Measurements from ENCODE around the gene VAV3. TPM values are rescaled to one million over a fixed set of nuclear protein-coding genes. Genes with fewer than 3 reads are reported as not detected.

VAV3 gene
- total RNA-seq, 1 donor from 2014 or later, result 12.3 TPM

DNA sequence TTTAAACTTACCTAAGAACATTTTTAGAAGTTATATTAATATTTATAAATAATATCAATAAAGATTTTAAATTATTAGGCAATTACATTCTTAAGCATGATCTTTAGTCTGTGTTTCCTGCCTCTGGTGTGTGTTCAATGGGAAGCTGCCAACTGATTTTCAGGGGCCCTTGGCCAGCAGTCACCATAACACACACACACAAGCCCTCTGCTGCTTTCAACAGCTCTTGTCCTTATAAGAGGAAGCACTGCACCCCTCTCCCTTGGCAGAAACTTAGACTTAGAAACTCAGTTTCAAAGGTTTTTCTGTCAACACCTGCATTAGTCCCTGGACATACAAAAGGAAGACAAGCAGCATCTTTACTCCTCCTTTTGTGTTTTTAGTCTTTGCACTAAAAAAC is 81.4 kb downstream of the VAV3 start:
- no peaks in the 10 kb centered on the region for H3K9me3 Mint-ChIP-seq
- no peak overlapping the region for H3K4me3 Mint-ChIP-seq
- H3K27me3 Mint-ChIP-seq, result no peaks in the 10 kb centered on the region
- TF ChIP-seq CTCF (conservative IDR thresholded peaks at IDR 0.05), result no peak
- H3K36me3 Mint-ChIP-seq, result no peaks in the 10 kb centered on the region
- H3K4me1 Mint-ChIP-seq (ENCODE audit: unreplicated experiment), result no peaks in the 10 kb centered on the region
- DNase-seq (ENCODE audit: extremely low spot score, unreplicated experiment), result no peak
- no peak overlapping the region for H3K27ac Mint-ChIP-seq

DNA sequence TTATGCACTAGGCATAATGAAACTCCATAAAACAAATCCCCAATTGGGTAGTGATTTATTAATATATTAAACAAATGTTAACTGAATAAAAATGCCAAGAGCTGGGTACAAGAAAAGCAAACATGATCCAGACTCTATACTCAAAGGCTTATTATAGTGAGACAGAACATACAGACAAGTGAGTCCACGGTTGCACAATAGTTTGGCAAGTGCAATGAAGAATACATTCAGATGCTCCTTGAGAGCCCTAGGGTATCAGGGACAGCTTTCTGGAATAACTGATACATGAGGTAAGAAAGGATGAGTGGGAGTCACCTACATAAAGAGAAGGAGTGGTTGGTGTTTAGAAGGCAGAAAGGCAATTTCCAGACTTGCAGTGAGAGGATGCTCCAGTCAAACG is 85.1 kb downstream of the VAV3 start:
- H3K27ac Mint-ChIP-seq, result no peak overlapping the region
- H3K4me1 Mint-ChIP-seq (ENCODE audit: unreplicated experiment), result no peaks in the 10 kb centered on the region
- H3K9me3 Mint-ChIP-seq, result no peaks in the 10 kb centered on the region
- H3K4me3 Mint-ChIP-seq, result no peak overlapping the region
- no peak for DNase-seq (ENCODE audit: extremely low spot score, unreplicated experiment)
- H3K36me3 Mint-ChIP-seq, result no peaks in the 10 kb centered on the region
- no peaks in the 10 kb centered on the region for H3K27me3 Mint-ChIP-seq
- no peak for TF ChIP-seq CTCF (conservative IDR thresholded peaks at IDR 0.05)

DNA sequence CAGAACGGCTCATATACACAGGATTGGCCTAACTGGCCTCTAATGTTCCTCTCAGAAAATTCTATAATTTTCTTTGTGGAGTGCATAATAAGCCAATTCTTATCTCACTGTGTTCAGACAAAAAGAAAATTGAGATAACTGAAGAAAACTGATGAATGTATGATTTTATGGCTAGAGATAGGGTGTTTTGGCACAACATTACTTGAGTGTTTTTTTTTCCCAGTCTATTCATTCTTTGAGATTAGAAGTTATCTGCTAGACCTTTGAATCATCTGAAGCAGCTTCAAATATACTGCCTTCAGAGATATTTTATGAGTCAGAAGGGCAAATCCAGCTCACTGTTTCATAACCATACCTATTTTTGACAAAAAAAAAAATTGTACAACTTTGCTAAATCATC is 85.6 kb downstream of the VAV3 start:
- Mint-ChIP-seq H3K9me3 (no peaks in the 10 kb centered on the region), H3K4me3 (no peak overlapping the region), H3K36me3 (no peaks in the 10 kb centered on the region), H3K4me1 (ENCODE audit: unreplicated experiment) (no peaks in the 10 kb centered on the region), H3K27me3 (no peaks in the 10 kb centered on the region), H3K27ac (no peak overlapping the region)
- no peak for DNase-seq (ENCODE audit: extremely low spot score, unreplicated experiment)
- TF ChIP-seq CTCF (conservative IDR thresholded peaks at IDR 0.05), result no peak

DNA sequence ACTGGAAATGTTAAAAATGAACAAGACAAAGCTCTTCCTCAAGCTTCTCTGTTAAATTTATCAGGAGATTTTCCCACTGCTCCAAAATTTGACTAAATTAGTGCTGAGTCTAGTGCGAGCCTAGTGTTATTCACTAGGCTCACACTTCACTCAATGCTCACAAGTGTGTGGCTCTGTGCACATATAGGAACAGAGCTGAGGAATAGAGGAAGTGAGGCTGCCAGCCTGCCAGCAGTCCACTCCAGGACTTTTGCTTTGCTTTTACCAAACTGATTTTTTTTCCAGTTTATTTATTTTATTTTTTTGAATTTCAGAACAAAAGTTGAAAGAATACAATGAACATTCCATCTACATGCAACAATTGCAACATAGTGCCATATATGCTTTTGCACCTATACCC is 87.2 kb downstream of the VAV3 start:
- no peak overlapping the region for H3K27ac Mint-ChIP-seq
- H3K4me3 Mint-ChIP-seq, result no peak overlapping the region
- no peaks in the 10 kb centered on the region for H3K27me3 Mint-ChIP-seq
- no peaks in the 10 kb centered on the region for H3K4me1 Mint-ChIP-seq (ENCODE audit: unreplicated experiment)
- DNase-seq (ENCODE audit: extremely low spot score, unreplicated experiment), result no peak
- no peaks in the 10 kb centered on the region for H3K36me3 Mint-ChIP-seq
- no peak for TF ChIP-seq CTCF (conservative IDR thresholded peaks at IDR 0.05)
- no peaks in the 10 kb centered on the region for H3K9me3 Mint-ChIP-seq

DNA sequence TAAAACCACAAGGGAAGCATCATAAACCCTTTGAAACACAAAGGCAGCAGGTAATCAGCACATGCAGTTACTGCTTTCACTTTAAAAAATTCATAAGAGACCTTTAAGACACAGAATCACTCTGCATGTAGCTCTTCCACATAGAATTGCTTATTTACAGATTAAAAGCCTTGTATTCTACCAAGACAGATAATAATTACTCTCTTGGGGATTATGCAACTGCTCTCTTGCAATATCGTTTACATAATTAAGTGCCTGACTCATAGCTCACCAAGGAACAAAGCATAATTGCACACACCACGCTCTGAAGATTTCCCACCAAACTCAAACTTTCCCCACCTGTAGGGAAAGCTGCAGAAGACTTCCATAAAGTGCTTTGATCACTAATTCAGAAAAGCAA is 87.9 kb downstream of the VAV3 start:
- no peaks in the 10 kb centered on the region for H3K4me1 Mint-ChIP-seq (ENCODE audit: unreplicated experiment)
- H3K27me3 Mint-ChIP-seq, result no peaks in the 10 kb centered on the region
- no peak overlapping the region for H3K27ac Mint-ChIP-seq
- no peak overlapping the region for H3K4me3 Mint-ChIP-seq
- no peak for TF ChIP-seq CTCF (conservative IDR thresholded peaks at IDR 0.05)
- no peak for DNase-seq (ENCODE audit: extremely low spot score, unreplicated experiment)
- no peaks in the 10 kb centered on the region for H3K9me3 Mint-ChIP-seq
- no peaks in the 10 kb centered on the region for H3K36me3 Mint-ChIP-seq

DNA sequence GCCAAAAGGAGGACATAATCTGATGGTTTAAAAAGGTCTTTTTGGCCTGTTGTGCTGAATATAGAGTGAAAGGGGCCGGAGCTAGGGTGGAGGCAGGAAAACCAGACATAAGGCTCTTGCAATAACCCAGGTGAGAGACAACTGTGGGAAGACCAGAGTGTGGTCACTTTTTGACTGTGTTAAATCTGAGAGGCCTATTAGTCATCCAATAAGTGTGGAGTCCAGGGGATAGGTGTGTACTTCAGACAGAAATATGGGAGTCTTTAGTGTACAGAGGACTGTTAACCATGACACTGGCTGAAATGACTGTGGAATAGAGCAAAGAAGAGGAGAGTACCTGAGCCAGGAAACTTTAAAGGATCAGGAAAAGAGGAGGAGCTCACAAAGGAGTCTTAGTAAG is 89.3 kb downstream of the VAV3 start:
- Mint-ChIP-seq H3K4me1 (ENCODE audit: unreplicated experiment) (no peaks in the 10 kb centered on the region), H3K36me3 (no peaks in the 10 kb centered on the region), H3K27ac (no peak overlapping the region), H3K9me3 (peaks cover under 1% of the 10 kb centered on the region), H3K4me3 (no peak overlapping the region), H3K27me3 (no peaks in the 10 kb centered on the region)
- TF ChIP-seq CTCF (conservative IDR thresholded peaks at IDR 0.05), result no peak
- no peak for DNase-seq (ENCODE audit: extremely low spot score, unreplicated experiment)
